MCF 10A (cell line): ENCODE results near the gene KEAP1. TPM values are rescaled to one million over a fixed set of nuclear protein-coding genes. Genes with fewer than 3 reads are reported as not detected.
A peak's percentile ranks its signal among the peaks of the same experiment; 100 is the strongest.

Experiments
- BruUV-seq: library from RNA; stranded (reverse); fragments of 400-500 nt; replicated peaks from 2 replicates; lab custom pipeline; 2021; lab: Mats Ljungman, UMichigan
- CTCF ChIA-PET: fragments of 300-600 bp; sonication (Branson Sonifier 250); formaldehyde crosslinking; extraction: SDS; loops from one replicate; lab custom pipeline; 2021; ENCODE audit warnings: antibody characterized with exemption, inconsistent platforms; lab: Yijun Ruan, JAX
- POLR2A ChIA-PET: fragments of 300-600, 350-650 bp; sonication (Branson Sonifier 250); formaldehyde crosslinking; extraction: SDS; loops from one replicate; lab custom pipeline; 2020; ENCODE audit warnings: antibody characterized with exemption, inconsistent platforms; lab: Yijun Ruan, JAX
- DNase-seq: peaks from one replicate; pipeline ENCODE4 v3.0.0-alpha.2; 2018; ENCODE audit not compliant: unreplicated experiment
- H3K27ac Mint-ChIP-seq: one replicate; pipeline ENCODE4 v1.8.0; 2022; ENCODE audit warnings: mild to moderate bottlenecking, low read depth, mixed read lengths; ENCODE audit not compliant: unreplicated experiment
- H3K27me3 Mint-ChIP-seq: one replicate; pipeline ENCODE4 v1.8.0; 2022; ENCODE audit warnings: mixed read lengths; ENCODE audit not compliant: insufficient read depth, unreplicated experiment
- H3K36me3 Mint-ChIP-seq: one replicate; pipeline ENCODE4 v1.8.0; 2022; ENCODE audit warnings: mild to moderate bottlenecking, moderate library complexity, mixed read lengths; ENCODE audit not compliant: insufficient read depth, unreplicated experiment
- H3K4me1 Mint-ChIP-seq: one replicate; pipeline ENCODE4 v1.8.0; 2022; ENCODE audit warnings: mixed read lengths; ENCODE audit not compliant: insufficient read depth, unreplicated experiment
- H3K4me3 Mint-ChIP-seq: one replicate; pipeline ENCODE4 v1.8.0; 2022; ENCODE audit warnings: mild to moderate bottlenecking, moderate library complexity, mixed read lengths; ENCODE audit not compliant: unreplicated experiment
- H3K9me3 Mint-ChIP-seq: one replicate; pipeline ENCODE4 v1.8.0; 2022; ENCODE audit warnings: mixed read lengths; ENCODE audit not compliant: unreplicated experiment
- CTCF ChIP-seq: fragments of 200-600 bp; IDR thresholded peaks from one replicate; pipeline ENCODE4 v1.8.0; 2022; ENCODE audit warnings: antibody characterized with exemption, mild to moderate bottlenecking; ENCODE audit not compliant: unreplicated experiment
- intact Hi-C: fragments of 100-400 bp; cut with micrococcal nuclease; formaldehyde crosslinking; loops from 2 replicates; pipeline ENCODE4 v1.14.1; 2022
- total RNA-seq: library from RNA; stranded (reverse); gene quantifications from 2 replicates; pipeline ENCODE4 v1.2.3, GENCODE V29; 2022

KEAP1 gene
- total RNA-seq, 1 experiment from 2014 or later, result 46.1 TPM

- no peak overlapping the region for H3K4me3 Mint-ChIP-seq
- TF ChIP-seq CTCF, result peak; percentile 68
- ChIA-PET POLR2A (interaction anchor here (0.6 to 1.2 kb wide), 2 partner anchors 14 to 25 kb away, joined by 3 to 4 read pairs; no protein-coding TSS in a partner anchor), CTCF (interaction anchor here (0.6 to 1.7 kb wide), 8 partner anchors 10 to 150 kb away, joined by 3 to 5 read pairs (median 3); no protein-coding TSS in a partner anchor)
- no peaks in the 10 kb centered on the region for H3K27me3 Mint-ChIP-seq
- H3K4me1 Mint-ChIP-seq, result no peaks in the 10 kb centered on the region
- no peak overlapping the region for H3K27ac Mint-ChIP-seq
- H3K36me3 Mint-ChIP-seq, result no peaks in the 10 kb centered on the region
- intact Hi-C loops, result no loop called here
- DNase-seq, result peak; percentile 63
- H3K9me3 Mint-ChIP-seq, result no peaks in the 10 kb centered on the region
- BruUV-seq, result no TSS peak
Observed at GRCh38 chr19:10510301-10510802, 7.2 kb upstream of the KEAP1 start.

DNA sequence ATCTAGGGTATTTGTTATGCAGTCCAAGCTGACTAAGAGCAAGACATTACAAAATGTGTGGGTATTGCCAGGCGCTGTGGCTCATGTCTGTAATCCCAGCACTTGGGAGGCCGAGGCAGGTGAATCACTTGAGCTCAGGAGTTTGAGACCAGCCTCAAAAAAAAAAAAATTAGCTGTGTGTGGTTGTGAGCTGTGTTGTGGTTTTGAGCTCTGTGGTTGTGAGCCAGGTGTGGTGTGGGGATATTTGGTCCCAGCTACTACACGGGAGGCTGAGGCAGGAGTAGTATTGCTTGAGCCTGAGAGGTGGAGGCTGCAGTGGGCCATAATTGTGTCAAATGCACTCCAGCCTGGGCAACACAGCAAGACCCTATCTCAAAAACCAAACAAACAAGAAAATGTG is 5.6 kb upstream of the KEAP1 start:
- H3K27me3 Mint-ChIP-seq, result no peaks in the 10 kb centered on the region
- DNase-seq, result peak; percentile 31
- H3K9me3 Mint-ChIP-seq, result no peaks in the 10 kb centered on the region
- no peak overlapping the region for H3K4me3 Mint-ChIP-seq
- CTCF ChIA-PET, result interaction anchor here (0.6 to 2.0 kb wide), 10 partner anchors 10 to 137 kb away, joined by 3 to 8 read pairs (median 3); no protein-coding TSS in a partner anchor
- BruUV-seq, result no TSS peak
- no peaks in the 10 kb centered on the region for H3K4me1 Mint-ChIP-seq
- TF ChIP-seq CTCF, result no peak
- H3K27ac Mint-ChIP-seq, result no peak overlapping the region
- POLR2A ChIA-PET, result interaction anchor here (1.1 to 1.3 kb wide), 2 partner anchors 23 to 32 kb away, joined by 4 read pairs; no protein-coding TSS in a partner anchor
- H3K36me3 Mint-ChIP-seq, result no peaks in the 10 kb centered on the region
- intact Hi-C loops, result no loop called here

GRCh38 chr19:10508036-10508435 is 4.9 kb upstream of the KEAP1 start:
- POLR2A ChIA-PET, result interaction anchor here (1.1 to 1.3 kb wide), 2 partner anchors 24 to 33 kb away, joined by 4 read pairs; no protein-coding TSS in a partner anchor
- BruUV-seq, result no TSS peak
- no peaks in the 10 kb centered on the region for H3K36me3 Mint-ChIP-seq
- no peak overlapping the region for H3K27ac Mint-ChIP-seq
- no peaks in the 10 kb centered on the region for H3K27me3 Mint-ChIP-seq
- H3K9me3 Mint-ChIP-seq, result no peaks in the 10 kb centered on the region
- no peak overlapping the region for H3K4me3 Mint-ChIP-seq
- TF ChIP-seq CTCF, result no peak
- H3K4me1 Mint-ChIP-seq, result no peaks in the 10 kb centered on the region
- CTCF ChIA-PET, result interaction anchor here (0.6 to 2.0 kb wide), 9 partner anchors 10 to 117 kb away, joined by 3 to 8 read pairs (median 4); no protein-coding TSS in a partner anchor
- DNase-seq, result no peak
- intact Hi-C loops, result no loop called here

- BruUV-seq, result no TSS peak
- intact Hi-C loops, result loop anchor here (1.0 kb wide), 1 partner anchor 46 kb away; no protein-coding TSS in a partner anchor
Observed at GRCh38 chr19:10505583-10506229, 2.5 kb upstream of the KEAP1 start.

More at GRCh38 chr19:10505583-10506229, 2.5 kb upstream of the KEAP1 start:
- H3K4me1 Mint-ChIP-seq, result no peaks in the 10 kb centered on the region
- TF ChIP-seq CTCF, result peak; percentile 66
- no peaks in the 10 kb centered on the region for H3K27me3 Mint-ChIP-seq
- ChIA-PET CTCF (interaction anchor here (0.6 to 1.8 kb wide), 5 partner anchors 11 to 102 kb away, joined by 3 to 6 read pairs (median 4); partner anchors contain the start of genes CDC37 and S1PR5), POLR2A (interaction anchor here (0.6 kb wide), 1 partner anchor 17 kb away, joined by 3 read pairs; no protein-coding TSS in a partner anchor)
- H3K36me3 Mint-ChIP-seq, result peaks cover 7% of the 10 kb centered on the region
- H3K27ac Mint-ChIP-seq, result no peak overlapping the region
- no peaks in the 10 kb centered on the region for H3K9me3 Mint-ChIP-seq
- no peak overlapping the region for H3K4me3 Mint-ChIP-seq
- peak; percentile 76 for DNase-seq
